ENCODE measurements around the gene CUX1.

DNA sequence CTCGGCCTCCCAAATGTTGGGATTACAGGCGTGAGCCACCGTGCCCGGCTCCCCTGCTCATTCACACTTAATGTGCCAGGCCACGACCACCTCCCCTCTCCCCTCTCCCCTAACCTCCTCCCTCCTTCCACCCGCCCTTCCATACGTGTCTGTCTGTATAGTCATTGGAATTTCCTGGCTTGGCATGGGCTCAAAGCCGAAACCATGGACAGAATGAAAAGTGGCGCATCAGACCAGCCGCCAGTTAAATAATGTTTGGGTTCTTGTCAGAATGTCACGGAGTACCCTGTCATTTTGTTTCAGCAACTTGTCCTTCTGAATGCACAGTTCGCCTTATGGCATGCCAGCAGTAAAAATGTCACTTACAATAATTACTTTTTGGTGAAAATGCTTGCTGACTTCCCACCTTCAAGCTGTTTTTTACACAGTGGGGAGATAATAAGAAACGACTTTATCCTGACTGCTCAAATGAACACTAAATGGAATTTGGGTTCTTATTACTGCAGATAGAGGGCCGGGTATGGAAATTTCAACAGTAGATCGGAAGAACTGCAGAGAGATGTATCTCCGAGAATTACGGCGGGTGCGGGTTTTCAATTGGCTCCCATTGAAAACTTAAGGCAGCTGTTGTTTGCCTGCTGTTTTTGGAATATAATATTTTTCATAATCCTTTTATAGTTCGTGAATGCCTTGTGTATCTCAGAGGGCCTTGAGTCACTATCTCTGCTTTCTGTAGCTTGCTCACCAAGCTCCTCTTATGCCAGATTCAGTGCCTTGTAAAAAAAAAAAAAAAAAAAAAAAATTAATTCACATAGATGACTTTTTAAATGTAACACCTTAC lies 403.8 kb downstream of the CUX1 start:
- TF ChIP-seq, protein P1, sequence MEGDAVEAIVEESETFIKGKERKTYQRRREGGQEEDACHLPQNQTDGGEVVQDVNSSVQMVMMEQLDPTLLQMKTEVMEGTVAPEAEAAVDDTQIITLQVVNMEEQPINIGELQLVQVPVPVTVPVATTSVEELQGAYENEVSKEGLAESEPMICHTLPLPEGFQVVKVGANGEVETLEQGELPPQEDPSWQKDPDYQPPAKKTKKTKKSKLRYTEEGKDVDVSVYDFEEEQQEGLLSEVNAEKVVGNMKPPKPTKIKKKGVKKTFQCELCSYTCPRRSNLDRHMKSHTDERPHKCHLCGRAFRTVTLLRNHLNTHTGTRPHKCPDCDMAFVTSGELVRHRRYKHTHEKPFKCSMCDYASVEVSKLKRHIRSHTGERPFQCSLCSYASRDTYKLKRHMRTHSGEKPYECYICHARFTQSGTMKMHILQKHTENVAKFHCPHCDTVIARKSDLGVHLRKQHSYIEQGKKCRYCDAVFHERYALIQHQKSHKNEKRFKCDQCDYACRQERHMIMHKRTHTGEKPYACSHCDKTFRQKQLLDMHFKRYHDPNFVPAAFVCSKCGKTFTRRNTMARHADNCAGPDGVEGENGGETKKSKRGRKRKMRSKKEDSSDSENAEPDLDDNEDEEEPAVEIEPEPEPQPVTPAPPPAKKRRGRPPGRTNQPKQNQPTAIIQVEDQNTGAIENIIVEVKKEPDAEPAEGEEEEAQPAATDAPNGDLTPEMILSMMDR (IDR thresholded peaks at IDR 0.05), result no peak
- TF ChIP-seq EZH2 (IDR thresholded peaks at IDR 0.05), result no peak

Measured in neural progenitor cell (in vitro differentiated cells).